ENCODE results near the gene TEX53.

DNA sequence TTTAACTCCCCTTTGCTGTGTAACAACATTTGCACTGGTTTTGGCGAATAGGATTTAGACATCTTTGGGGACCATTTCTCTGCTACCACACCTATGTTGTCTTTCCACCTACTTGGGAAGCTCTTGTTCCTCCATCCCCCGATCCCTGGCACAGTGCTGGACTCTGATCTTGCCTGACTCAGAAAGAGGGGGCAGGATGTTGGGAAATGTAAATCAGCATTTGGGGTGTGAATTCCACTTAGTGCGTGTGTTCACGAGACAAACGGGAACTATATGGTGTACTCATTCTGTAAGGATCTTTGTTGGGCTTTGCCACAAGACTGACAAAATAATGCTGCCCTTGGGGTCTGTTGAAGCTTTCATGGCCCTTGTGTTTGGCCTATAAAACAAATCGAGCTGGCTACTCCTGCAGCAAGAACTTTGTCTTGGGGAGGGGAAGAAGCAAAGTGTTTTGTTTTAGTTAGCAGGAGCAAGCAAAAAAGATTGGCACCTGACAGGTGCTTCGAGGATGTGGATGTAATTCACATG is 28.0 kb downstream of the TEX53 start:
- TF ChIP-seq TAF1 (IDR thresholded peaks at IDR 0.05; ENCODE audit: borderline replicate concordance, low read depth, low read length) (no peak), CREB1 (IDR thresholded peaks at IDR 0.05; ENCODE audit: low read depth) (no peak), SUZ12 (IDR thresholded peaks at IDR 0.05; ENCODE audit: unreplicated experiment) (no peak), CBX3 (IDR thresholded peaks at IDR 0.05; ENCODE audit: borderline replicate concordance, low read depth) (no peak)
- TF ChIP-seq, protein P1, sequence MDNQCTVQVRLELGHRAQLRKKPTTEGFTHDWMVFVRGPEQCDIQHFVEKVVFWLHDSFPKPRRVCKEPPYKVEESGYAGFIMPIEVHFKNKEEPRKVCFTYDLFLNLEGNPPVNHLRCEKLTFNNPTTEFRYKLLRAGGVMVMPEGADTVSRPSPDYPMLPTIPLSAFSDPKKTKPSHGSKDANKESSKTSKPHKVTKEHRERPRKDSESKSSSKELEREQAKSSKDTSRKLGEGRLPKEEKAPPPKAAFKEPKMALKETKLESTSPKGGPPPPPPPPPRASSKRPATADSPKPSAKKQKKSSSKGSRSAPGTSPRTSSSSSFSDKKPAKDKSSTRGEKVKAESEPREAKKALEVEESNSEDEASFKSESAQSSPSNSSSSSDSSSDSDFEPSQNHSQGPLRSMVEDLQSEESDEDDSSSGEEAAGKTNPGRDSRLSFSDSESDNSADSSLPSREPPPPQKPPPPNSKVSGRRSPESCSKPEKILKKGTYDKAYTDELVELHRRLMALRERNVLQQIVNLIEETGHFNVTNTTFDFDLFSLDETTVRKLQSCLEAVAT (IDR thresholded peaks at IDR 0.05): no peak
- TF ChIP-seq, protein P2, sequence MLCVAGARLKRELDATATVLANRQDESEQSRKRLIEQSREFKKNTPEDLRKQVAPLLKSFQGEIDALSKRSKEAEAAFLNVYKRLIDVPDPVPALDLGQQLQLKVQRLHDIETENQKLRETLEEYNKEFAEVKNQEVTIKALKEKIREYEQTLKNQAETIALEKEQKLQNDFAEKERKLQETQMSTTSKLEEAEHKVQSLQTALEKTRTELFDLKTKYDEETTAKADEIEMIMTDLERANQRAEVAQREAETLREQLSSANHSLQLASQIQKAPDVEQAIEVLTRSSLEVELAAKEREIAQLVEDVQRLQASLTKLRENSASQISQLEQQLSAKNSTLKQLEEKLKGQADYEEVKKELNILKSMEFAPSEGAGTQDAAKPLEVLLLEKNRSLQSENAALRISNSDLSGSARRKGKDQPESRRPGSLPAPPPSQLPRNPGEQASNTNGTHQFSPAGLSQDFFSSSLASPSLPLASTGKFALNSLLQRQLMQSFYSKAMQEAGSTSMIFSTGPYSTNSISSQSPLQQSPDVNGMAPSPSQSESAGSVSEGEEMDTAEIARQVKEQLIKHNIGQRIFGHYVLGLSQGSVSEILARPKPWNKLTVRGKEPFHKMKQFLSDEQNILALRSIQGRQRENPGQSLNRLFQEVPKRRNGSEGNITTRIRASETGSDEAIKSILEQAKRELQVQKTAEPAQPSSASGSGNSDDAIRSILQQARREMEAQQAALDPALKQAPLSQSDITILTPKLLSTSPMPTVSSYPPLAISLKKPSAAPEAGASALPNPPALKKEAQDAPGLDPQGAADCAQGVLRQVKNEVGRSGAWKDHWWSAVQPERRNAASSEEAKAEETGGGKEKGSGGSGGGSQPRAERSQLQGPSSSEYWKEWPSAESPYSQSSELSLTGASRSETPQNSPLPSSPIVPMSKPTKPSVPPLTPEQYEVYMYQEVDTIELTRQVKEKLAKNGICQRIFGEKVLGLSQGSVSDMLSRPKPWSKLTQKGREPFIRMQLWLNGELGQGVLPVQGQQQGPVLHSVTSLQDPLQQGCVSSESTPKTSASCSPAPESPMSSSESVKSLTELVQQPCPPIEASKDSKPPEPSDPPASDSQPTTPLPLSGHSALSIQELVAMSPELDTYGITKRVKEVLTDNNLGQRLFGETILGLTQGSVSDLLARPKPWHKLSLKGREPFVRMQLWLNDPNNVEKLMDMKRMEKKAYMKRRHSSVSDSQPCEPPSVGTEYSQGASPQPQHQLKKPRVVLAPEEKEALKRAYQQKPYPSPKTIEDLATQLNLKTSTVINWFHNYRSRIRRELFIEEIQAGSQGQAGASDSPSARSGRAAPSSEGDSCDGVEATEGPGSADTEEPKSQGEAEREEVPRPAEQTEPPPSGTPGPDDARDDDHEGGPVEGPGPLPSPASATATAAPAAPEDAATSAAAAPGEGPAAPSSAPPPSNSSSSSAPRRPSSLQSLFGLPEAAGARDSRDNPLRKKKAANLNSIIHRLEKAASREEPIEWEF (IDR thresholded peaks at IDR 0.05; ENCODE audit: insufficient replicate concordance, low read depth, low read length): no peak

All from GM12878 (cell line).